ENCODE data around the gene IFRD2. TPM values are rescaled to one million over a fixed set of nuclear protein-coding genes. Genes with fewer than 3 reads are reported as not detected.

IFRD2 gene
- total RNA-seq, 1 donor from 2014 or later = 77.0 TPM

DNA sequence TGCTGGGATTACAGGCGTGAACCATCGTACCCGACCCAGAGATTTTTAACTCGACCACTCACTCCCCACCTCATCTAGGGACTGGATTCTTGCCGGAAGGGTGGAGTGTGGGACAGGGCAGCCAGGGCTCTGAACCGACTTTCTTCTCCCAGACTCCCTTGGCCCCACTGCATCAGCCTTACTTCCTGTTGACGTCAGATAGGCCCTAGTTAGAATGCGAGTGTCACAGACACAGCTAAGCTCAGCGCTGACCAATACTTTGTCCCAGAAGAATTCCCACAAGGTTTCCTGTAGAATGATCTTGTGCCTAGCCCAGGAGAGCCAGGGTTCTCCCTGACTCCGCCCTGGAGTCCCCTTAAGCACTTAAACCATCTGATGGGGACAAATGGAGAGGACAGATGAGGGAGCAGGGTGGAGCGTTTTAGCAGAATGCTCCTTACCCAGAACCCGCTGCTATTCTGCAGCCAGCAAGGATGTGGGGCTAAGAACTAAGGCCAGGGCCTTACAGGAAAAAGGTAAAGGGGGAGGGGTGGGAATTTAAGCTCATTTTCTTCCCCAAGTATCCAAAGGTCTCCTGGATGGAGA, 41.6 kb upstream of the IFRD2 start:
- ATAC-seq (no peak), DNase-seq (no peak)
- Histone ChIP-seq H3K4me1 (peaks cover 41% of the 10 kb centered on the region), H3K9me3 (no peaks in the 10 kb centered on the region), H3K27me3 (no peaks in the 10 kb centered on the region), H3K4me3 (peak overlapping the region; percentile 10), H3K27ac (peak overlapping the region; percentile 96), H3K36me3 (peaks cover 28% of the 10 kb centered on the region)
- intact Hi-C loops (cut with DNase I) = no loop called here
- TF ChIP-seq, protein P1, sequence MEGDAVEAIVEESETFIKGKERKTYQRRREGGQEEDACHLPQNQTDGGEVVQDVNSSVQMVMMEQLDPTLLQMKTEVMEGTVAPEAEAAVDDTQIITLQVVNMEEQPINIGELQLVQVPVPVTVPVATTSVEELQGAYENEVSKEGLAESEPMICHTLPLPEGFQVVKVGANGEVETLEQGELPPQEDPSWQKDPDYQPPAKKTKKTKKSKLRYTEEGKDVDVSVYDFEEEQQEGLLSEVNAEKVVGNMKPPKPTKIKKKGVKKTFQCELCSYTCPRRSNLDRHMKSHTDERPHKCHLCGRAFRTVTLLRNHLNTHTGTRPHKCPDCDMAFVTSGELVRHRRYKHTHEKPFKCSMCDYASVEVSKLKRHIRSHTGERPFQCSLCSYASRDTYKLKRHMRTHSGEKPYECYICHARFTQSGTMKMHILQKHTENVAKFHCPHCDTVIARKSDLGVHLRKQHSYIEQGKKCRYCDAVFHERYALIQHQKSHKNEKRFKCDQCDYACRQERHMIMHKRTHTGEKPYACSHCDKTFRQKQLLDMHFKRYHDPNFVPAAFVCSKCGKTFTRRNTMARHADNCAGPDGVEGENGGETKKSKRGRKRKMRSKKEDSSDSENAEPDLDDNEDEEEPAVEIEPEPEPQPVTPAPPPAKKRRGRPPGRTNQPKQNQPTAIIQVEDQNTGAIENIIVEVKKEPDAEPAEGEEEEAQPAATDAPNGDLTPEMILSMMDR (IDR thresholded peaks at IDR 0.05) = no peak

DNA sequence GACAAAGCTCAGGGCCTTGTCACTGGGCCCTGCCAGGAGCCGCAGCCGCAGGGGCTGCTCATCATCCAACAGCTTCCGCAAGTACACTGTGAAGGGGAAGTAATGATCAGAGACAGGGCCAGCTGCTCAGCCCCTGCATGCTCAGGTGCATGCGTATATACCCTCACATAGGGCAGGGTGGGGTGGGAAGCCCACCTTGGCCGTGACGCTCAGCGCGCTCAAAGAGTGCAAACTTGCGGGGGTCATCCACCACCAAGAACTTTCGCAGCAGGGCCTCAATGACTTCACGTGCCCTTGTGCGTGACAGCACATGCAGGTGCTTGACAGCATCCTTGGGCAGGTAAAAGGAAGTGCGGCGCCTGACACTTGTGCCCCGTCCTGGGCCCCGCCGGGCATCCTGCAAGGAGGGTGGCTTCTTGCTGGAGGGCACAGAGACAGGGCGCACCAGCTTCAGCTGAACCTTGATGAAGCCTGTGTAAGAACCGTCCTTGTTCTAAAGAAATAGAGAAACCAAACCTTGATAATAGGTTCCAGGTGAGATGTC, 39.2 kb upstream of the IFRD2 start:
- H3K9me3 ChIP-seq = no peaks in the 10 kb centered on the region
- ATAC-seq (no peak), DNase-seq (no peak)
- H3K4me1 ChIP-seq = peaks cover 45% of the 10 kb centered on the region
- no peaks in the 10 kb centered on the region for H3K27me3 ChIP-seq
- H3K36me3 ChIP-seq = peaks cover 31% of the 10 kb centered on the region
- no peak overlapping the region for H3K27ac ChIP-seq
- TF ChIP-seq, protein P1 (IDR thresholded peaks at IDR 0.05) = no peak
- intact Hi-C loops (cut with DNase I) = no loop called here
- H3K4me3 ChIP-seq = no peak overlapping the region

GRCh38 chr3:50330330-50330729, 38.1 kb upstream of the IFRD2 start:
- Histone ChIP-seq H3K27me3 (no peaks in the 10 kb centered on the region), H3K4me3 (no peak overlapping the region), H3K9me3 (no peaks in the 10 kb centered on the region), H3K4me1 (peaks cover 34% of the 10 kb centered on the region), H3K27ac (no peak overlapping the region), H3K36me3 (peaks cover 42% of the 10 kb centered on the region)
- TF ChIP-seq, protein P1 (IDR thresholded peaks at IDR 0.05) = no peak
- DNase-seq (no peak), ATAC-seq (no peak)
- intact Hi-C loops (cut with DNase I) = no loop called here

GRCh38 chr3:50327943-50328691, 35.9 kb upstream of the IFRD2 start, which contains the start of gene TUSC2:
TUSC2 (minus strand) TSS chr3:50328223; CDS start chr3:50328099, 124 bp downstream.
- peak; percentile 98 for DNase-seq
- H3K4me3 ChIP-seq = peak within 1 kb of the TSS; percentile 99
- intact Hi-C loops (cut with DNase I) = no loop called here
- peak; percentile 93 for ATAC-seq
- peaks cover 42% of the 10 kb centered on the region for H3K36me3 ChIP-seq
- H3K9me3 ChIP-seq = no peaks in the 10 kb centered on the region
- TF ChIP-seq, protein P1 (IDR thresholded peaks at IDR 0.05) = no peak
- peaks cover 31% of the 10 kb centered on the region for H3K4me1 ChIP-seq
- peak within 1 kb of the TSS; percentile 89 for H3K27ac ChIP-seq
- no peaks in the 10 kb centered on the region for H3K27me3 ChIP-seq

- DNase-seq = no peak
- intact Hi-C loops (cut with DNase I) = no loop called here
- TF ChIP-seq, protein P1 (IDR thresholded peaks at IDR 0.05) = no peak
- no peaks in the 10 kb centered on the region for H3K9me3 ChIP-seq
- ATAC-seq = no peak
- peaks cover 42% of the 10 kb centered on the region for H3K36me3 ChIP-seq
- no peaks in the 10 kb centered on the region for H3K27me3 ChIP-seq
- peak overlapping the region; percentile 99 for H3K4me3 ChIP-seq
- peak overlapping the region; percentile 89 for H3K27ac ChIP-seq
- peaks cover 40% of the 10 kb centered on the region for H3K4me1 ChIP-seq
These were observed 34.9 kb upstream of the IFRD2 start for GRCh38 chr3:50327129-50327528.

All from upper lobe of right lung (tissue), 1 donor.